OCI-LY1 (cell line): Measurements from ENCODE around the gene MCC.

ENCODE experiments used
- EZH2 ChIP-seq: fragments of 200-600 bp; sonication (generic), shearing (Covaris generic); IDR thresholded peaks from 2 replicates; pipeline ENCODE4 v1.8.0; 2017; ENCODE audit warnings: borderline replicate concordance, mixed run types, mild to moderate bottlenecking, antibody characterized with exemption, low read length, moderate library complexity, mixed read lengths
- TF ChIP-seq, protein P1 (sequence below): fragments of 200-600 bp; sonication (generic), shearing (Covaris generic); IDR thresholded peaks from 2 replicates; pipeline ENCODE4 v1.5.1; 2017; ENCODE audit warnings: mild to moderate bottlenecking, antibody characterized with exemption, low read length, moderate library complexity, mixed read lengths

DNA sequence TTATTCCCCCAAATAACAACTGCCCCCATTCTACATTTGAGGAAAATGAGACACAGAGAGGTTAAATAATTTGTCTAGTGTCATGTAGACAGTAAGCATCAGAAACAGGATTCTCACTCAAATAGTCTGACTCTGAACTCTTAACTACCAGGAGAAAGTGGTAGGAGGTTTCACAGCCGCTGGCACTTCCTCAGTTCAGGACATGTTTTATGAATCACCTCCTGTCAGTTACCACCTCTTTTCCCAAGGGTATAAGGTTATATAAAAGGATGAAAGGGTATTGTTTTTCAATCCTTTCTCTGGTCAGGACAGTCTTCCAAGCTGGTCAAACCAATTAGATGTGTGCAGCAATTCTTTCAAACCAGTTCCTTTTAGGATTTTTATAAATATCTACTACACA, 105.5 kb downstream of the MCC start:
- TF ChIP-seq, protein P1, sequence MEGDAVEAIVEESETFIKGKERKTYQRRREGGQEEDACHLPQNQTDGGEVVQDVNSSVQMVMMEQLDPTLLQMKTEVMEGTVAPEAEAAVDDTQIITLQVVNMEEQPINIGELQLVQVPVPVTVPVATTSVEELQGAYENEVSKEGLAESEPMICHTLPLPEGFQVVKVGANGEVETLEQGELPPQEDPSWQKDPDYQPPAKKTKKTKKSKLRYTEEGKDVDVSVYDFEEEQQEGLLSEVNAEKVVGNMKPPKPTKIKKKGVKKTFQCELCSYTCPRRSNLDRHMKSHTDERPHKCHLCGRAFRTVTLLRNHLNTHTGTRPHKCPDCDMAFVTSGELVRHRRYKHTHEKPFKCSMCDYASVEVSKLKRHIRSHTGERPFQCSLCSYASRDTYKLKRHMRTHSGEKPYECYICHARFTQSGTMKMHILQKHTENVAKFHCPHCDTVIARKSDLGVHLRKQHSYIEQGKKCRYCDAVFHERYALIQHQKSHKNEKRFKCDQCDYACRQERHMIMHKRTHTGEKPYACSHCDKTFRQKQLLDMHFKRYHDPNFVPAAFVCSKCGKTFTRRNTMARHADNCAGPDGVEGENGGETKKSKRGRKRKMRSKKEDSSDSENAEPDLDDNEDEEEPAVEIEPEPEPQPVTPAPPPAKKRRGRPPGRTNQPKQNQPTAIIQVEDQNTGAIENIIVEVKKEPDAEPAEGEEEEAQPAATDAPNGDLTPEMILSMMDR, result no peak
- TF ChIP-seq EZH2, result no peak
